ENCODE results near the gene TMEM117. TPM values are rescaled to one million over a fixed set of nuclear protein-coding genes. Genes with fewer than 3 reads are reported as not detected.
"Not testable (repeated sequence)": the region's sequence is repeated elsewhere in the genome, so short reads cannot be mapped to it uniquely, and the experiment has no call there.

TMEM117 gene
- total RNA-seq, 1 donor from 2014 or later, result 22.1 TPM

DNA sequence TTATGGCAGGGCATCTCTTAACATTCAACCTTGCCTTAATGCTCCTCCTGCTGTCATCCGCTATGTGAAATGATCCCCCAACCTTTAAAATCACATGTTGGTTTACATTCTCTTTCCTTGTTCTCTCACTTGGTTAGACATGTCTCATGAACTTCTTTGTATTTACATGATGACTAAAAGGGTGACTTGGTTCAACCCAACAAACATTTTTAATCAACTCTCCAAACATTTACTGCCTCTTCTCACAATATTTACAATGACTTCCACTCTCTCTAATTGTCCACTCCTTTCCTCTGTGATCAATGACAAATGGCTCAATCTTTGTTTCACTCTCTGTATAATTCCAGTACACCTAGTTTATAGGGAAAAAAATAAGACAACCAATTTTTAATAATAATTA is 534.1 kb downstream of the TMEM117 start:
- no peak for TF ChIP-seq POLR2AphosphoS5 (IDR thresholded peaks at IDR 0.05; ENCODE audit: insufficient read depth in 1 of 2, low read depth in 1 of 2)
- TF ChIP-seq, protein P1, sequence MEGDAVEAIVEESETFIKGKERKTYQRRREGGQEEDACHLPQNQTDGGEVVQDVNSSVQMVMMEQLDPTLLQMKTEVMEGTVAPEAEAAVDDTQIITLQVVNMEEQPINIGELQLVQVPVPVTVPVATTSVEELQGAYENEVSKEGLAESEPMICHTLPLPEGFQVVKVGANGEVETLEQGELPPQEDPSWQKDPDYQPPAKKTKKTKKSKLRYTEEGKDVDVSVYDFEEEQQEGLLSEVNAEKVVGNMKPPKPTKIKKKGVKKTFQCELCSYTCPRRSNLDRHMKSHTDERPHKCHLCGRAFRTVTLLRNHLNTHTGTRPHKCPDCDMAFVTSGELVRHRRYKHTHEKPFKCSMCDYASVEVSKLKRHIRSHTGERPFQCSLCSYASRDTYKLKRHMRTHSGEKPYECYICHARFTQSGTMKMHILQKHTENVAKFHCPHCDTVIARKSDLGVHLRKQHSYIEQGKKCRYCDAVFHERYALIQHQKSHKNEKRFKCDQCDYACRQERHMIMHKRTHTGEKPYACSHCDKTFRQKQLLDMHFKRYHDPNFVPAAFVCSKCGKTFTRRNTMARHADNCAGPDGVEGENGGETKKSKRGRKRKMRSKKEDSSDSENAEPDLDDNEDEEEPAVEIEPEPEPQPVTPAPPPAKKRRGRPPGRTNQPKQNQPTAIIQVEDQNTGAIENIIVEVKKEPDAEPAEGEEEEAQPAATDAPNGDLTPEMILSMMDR (IDR thresholded peaks at IDR 0.05), result no peak
- intact Hi-C loops (cut with DNase I), result no loop called here

DNA sequence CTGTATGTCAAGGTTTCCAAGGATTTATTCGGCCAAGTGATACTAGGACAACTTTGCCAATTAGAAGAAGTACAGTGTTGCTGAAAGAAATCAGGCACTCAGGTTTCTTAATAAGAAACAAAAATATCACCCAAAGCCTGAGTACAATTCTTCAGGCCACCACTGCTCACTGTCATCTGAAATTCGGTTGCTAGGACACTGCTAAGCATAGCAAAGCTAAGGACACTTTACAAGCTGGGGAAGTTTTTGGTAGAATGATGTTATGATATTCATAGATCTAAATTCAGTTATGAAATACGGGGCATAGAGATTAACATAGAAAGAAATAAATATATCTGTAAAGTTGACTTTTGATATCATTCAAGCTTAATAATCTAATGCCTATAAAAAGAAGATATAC is 535.1 kb downstream of the TMEM117 start:
- no peak for TF ChIP-seq POLR2AphosphoS5 (IDR thresholded peaks at IDR 0.05; ENCODE audit: insufficient read depth in 1 of 2, low read depth in 1 of 2)
- TF ChIP-seq, protein P1 (IDR thresholded peaks at IDR 0.05), result no peak
- no peak for TF ChIP-seq POLR2A (IDR thresholded peaks at IDR 0.05)
- H3K27me3 ChIP-seq, result no peaks in the 10 kb centered on the region
- intact Hi-C loops (cut with DNase I), result no loop called here
- DNase-seq (ENCODE audit: extremely low spot score in 2 of 2), result no peak
- no peak overlapping the region for H3K27ac ChIP-seq
- H3K4me3 ChIP-seq, result no peak overlapping the region
- no peaks in the 10 kb centered on the region for H3K36me3 ChIP-seq
- H3K4me1 ChIP-seq, result no peaks in the 10 kb centered on the region
- no peaks in the 10 kb centered on the region for H3K9me3 ChIP-seq

More for the DNA sequence above, 534.1 kb downstream of the TMEM117 start:
- no peaks in the 10 kb centered on the region for H3K27me3 ChIP-seq
- no peak for DNase-seq (ENCODE audit: extremely low spot score in 2 of 2)
- H3K36me3 ChIP-seq, result no peaks in the 10 kb centered on the region
- no peaks in the 10 kb centered on the region for H3K4me1 ChIP-seq
- no peak overlapping the region for H3K27ac ChIP-seq
- H3K9me3 ChIP-seq, result no peaks in the 10 kb centered on the region
- no peak overlapping the region for H3K4me3 ChIP-seq

DNA sequence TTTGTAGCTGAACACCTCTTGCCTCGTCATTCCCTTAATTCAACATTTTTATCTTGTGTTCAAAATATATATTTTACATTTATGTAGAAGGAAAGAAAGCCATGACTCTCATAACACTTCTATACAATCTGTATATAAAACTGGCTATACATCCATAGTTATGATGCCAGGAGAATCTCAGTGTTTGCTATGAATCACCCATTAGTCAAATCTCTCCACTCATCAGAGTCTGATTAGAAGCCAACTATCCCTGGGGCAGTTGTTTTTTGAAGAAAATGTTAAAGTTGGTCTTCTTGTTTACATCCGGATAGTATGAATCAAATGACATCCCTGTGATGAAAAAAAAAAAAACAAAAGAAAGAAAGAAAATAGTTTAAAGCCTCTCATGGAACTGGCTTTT is 536.4 kb downstream of the TMEM117 start:
- no peaks in the 10 kb centered on the region for H3K4me1 ChIP-seq
- no peaks in the 10 kb centered on the region for H3K36me3 ChIP-seq
- H3K27ac ChIP-seq, result no peak overlapping the region
- H3K27me3 ChIP-seq, result no peaks in the 10 kb centered on the region
- TF ChIP-seq, protein P1 (IDR thresholded peaks at IDR 0.05), result no peak
- TF ChIP-seq POLR2A (IDR thresholded peaks at IDR 0.05) (no peak), POLR2AphosphoS5 (IDR thresholded peaks at IDR 0.05; ENCODE audit: insufficient read depth in 1 of 2, low read depth in 1 of 2) (no peak)
- no peak overlapping the region for H3K4me3 ChIP-seq
- no peak for DNase-seq (ENCODE audit: extremely low spot score in 2 of 2)
- no peaks in the 10 kb centered on the region for H3K9me3 ChIP-seq
- intact Hi-C loops (cut with DNase I), result no loop called here

DNA sequence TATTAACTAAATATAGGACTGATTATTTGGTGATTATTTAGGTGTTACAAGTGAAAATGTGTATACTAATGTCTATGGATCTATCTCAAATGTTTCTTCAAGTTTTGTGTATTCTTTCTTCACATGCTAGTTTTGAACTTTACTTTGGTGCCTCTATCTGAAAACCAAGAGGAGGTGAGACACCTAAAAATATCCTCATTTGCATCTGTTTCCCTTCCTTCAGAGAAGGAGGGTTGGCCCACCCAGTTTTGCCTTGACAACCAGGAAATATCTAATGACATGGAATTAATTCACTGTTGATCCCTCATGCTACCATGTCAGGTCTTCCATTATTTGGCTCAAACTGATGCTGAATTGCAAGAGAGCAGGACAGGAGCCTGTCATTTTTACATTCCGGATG is 539.8 kb downstream of the TMEM117 start:
- H3K36me3 ChIP-seq, result no peaks in the 10 kb centered on the region
- no peak for TF ChIP-seq POLR2A (IDR thresholded peaks at IDR 0.05)
- no peak for TF ChIP-seq POLR2AphosphoS5 (IDR thresholded peaks at IDR 0.05; ENCODE audit: insufficient read depth in 1 of 2, low read depth in 1 of 2)
- TF ChIP-seq, protein P1 (IDR thresholded peaks at IDR 0.05), result no peak
- no peak for DNase-seq (ENCODE audit: extremely low spot score in 2 of 2)
- no peaks in the 10 kb centered on the region for H3K4me1 ChIP-seq
- H3K9me3 ChIP-seq, result no peaks in the 10 kb centered on the region
- H3K27ac ChIP-seq, result no peak overlapping the region
- no peak overlapping the region for H3K4me3 ChIP-seq
- intact Hi-C loops (cut with DNase I), result no loop called here
- H3K27me3 ChIP-seq, result no peaks in the 10 kb centered on the region

DNA sequence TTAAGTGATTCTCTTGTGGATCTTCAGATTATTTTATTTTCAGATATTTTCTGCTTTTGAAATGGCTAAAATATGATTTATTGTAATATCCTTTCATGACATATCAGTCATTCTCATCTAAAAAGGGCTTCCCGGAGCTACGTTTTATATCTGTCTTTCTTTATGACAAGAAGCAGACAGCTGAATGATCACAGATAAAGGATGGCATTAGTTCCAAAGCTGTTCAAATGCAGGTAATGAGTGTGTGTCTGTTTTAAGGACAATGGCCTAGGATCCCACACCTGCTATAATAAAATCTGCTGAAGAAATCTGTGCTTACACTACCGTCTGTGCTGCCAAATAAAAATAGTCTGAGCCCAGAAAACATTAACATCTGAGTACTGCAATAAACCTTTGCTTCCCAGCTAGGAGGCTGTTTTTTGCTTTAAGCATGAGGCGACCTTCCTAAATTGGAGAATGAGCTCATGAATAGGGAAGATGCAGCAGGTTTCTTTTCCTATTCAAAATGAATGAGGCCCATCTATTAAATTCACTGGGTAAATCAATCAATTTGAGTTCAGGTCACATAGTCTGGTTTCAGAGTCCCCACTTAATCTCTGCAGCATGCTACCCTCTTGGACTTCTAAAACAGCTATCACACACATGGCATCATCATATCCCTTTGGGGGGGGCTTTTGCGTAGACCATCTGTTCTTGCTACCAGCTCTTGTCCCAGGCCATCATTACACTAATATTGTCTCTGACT is 541.7 kb downstream of the TMEM117 start:
- Histone ChIP-seq H3K27ac (no peak overlapping the region), H3K36me3 (no peaks in the 10 kb centered on the region), H3K4me3 (no peak overlapping the region), H3K9me3 (no peaks in the 10 kb centered on the region), H3K4me1 (no peaks in the 10 kb centered on the region), H3K27me3 (no peaks in the 10 kb centered on the region)
- TF ChIP-seq, protein P1 (IDR thresholded peaks at IDR 0.05), result no peak
- TF ChIP-seq POLR2A (IDR thresholded peaks at IDR 0.05), result no peak
- TF ChIP-seq POLR2AphosphoS5 (IDR thresholded peaks at IDR 0.05; ENCODE audit: insufficient read depth in 1 of 2, low read depth in 1 of 2), result no peak
- intact Hi-C loops (cut with DNase I), result no loop called here
- DNase-seq (ENCODE audit: extremely low spot score in 2 of 2), result no peak

DNA sequence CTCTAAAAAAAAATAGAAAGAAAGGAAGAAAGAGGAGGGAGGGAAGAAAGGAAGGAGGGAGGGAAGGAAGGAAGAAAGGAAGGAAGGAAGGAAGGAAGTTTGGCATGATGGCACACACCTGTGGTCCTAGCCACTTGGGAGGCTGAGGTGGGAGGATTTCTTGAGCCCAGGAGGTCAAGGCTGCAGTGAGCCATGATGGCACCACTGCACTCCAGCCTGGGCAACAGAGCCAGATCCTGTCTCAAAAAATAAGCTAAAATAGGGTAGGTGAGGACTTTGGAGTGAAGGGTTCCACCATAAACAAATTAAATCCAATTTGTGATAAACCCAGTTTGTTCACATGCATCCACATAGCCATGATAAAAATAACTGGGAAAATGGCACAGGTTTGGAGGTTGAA is 543.2 kb downstream of the TMEM117 start:
- H3K9me3 ChIP-seq; H3K27ac ChIP-seq; H3K4me3 ChIP-seq; intact Hi-C loops (cut with DNase I); DNase-seq (ENCODE audit: extremely low spot score in 2 of 2); H3K4me1 ChIP-seq; H3K27me3 ChIP-seq; H3K36me3 ChIP-seq: not testable (repeated sequence)
